HG03175 (cell line): ENCODE measurements around the gene SHANK2.

ENCODE experiments used
- ATAC-seq: cut with Tn5 transposase; IDR thresholded peaks from one replicate; pipeline ENCODE4 v1.9.1; 2021; ENCODE audit warnings: mild to moderate bottlenecking, moderate library complexity; ENCODE audit not compliant: unreplicated experiment

SHANK2 gene

DNA sequence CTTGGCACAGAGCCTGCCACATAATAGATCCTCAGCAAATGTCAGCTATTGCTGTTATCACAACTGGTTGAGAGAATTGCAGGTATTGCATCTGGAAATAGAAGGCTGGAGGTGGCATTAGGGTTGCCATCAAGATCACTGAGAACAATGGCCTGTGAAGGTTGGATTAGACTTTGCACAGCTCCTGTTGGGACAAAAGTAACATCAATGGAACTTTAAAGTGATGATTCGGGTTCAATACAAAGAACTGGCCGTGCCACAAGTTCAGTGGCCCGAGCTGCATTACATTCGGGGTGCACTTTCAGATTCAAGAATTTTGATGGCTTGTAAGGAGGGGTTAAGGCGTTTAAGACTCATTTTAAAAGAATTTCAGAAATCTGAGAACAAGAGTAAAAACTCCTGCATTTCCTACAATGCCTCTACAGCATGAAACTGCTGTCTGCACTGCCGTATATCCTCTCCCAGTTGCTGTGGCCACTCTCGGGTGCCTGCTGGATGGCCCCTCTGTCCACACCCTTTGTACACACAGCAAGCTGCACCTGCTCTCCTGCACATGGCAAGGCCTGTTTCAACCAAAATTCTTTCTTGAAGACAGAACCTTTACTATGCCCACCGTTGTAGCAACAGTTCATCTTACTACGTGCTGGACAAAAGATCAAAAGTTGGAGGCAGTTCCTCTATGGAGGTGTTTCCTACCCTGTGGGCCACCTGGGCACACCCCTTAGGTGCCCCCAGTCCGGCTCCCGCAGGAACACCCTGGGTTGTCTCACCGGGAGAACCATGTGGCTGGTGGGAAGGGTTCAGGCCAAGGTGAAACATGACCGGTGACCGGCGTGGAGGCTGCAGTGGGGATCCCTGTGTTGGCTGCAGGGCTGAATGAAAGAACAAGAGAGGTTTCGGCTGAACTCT is 17.5 kb upstream of the SHANK2 start:
- no peak for ATAC-seq

DNA sequence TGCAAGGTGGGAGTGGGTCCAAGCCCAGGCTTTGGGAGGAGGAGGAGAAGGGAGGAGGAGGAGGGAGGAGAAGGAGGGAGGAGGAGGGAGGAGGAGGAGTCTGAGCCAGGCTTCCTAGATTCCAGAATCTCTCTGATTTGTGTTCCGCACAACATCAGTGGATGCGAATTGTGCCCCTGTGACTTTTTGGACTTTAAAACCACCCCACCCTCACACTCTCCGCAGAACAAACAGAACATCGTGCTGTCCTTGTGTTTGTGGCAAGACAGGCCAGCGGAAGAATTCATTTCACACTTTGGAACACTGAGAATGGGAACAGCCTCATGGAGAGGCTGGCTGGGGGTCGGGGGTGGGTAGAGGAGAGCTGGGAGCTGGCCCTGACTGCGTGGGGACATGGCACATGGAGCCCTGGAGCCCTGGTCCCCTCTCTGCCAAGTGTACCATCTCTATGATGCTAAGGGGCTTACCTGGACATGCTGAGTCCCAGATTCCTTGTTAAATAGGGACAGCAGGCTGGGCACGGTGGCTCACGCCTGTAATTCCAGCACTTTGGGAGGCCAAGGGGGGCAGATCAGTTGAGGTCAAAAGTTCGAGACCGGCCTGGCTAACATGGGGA is 16.4 kb upstream of the SHANK2 start:
- no peak for ATAC-seq

DNA sequence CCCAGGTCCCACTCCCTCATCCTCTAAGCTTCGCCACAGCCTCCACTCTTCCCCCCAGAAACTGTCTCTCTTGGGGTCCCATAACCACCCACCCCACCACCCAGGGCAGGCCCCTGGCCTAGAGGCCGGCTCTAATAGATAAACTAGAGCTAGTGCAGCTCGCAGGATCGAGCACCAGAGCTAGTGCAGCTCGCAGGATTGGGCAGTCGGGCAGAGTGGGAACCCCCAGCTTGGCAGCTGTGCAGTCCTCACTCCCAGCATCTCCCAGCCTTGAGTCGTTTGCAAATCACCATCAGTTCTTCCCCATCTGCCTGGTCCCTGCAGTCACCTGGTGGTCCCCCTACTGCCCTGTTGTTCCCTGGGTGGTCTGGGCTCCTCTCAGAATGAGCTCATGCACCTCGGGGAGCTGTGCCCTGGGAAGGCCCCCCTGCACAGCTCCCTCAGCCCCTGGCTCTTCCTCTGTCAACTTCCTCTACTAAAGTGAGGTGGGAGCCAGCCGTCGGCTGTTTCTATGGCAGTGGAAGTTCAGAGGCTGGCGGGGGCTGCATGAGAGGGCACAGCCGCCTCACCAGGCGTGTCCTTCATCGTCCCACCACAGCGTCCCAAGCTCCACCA is 15.5 kb upstream of the SHANK2 start:
- ATAC-seq, result no peak

DNA sequence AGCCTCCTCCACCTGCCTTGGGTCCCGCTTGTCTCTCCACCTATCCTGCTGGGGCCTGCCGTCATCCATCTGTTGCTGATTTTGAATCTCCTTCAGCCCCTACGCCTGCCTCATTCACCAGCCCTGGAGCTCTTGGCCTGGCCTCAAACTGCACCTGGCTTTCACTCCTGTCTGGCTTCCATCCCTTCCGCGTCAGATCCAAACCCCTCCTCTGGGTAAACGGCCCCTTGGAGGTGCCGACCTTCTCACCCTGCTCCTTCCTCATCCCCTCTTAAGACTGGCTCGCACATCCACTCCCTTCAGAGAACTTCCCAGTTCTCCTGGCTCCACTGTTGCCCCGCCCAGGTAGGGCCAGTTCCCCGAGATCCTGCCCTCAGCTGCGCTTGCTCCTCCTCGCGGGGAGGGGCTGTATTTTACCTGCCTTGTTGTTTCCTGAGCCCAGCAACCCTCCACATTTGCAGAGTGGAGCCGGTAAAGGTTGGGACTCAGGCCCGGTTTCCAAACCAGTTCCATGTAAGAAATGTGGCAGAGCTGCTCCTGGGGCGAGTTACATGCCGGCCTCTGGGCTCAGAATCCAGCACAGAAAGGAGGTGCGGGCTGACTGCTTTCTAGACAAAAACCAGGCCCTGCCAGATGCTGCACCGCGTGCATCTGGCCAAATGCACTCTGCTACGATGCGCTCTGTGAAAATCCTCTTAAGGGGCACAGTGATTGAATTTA is 13.9 kb upstream of the SHANK2 start:
- no peak for ATAC-seq

DNA sequence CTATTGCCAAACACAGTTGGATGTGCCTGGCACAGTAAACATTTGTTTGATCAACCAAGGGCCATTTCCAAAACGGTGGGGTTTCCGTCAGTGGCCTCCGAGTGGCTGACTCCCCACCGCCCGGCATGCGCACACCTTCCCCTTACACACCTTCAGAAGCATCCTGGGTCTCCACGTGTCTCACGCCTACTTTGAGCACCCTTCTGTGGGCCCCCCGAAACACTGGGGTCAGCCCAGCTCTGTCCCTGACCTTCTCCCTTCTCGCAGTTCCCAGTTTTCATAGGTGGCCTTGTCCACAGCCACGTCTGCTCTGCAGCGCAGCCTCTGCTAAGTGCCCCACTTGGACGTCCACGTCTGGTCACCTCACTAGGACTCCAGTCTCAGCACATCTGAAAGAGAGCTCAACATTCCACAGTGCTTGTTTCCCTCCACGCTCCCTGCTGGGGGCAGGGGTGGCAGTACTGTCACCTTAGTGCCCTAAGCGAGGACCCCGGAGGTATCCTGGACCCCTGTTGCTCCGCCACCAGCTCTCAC is 13.2 kb upstream of the SHANK2 start:
- ATAC-seq, result no peak

DNA sequence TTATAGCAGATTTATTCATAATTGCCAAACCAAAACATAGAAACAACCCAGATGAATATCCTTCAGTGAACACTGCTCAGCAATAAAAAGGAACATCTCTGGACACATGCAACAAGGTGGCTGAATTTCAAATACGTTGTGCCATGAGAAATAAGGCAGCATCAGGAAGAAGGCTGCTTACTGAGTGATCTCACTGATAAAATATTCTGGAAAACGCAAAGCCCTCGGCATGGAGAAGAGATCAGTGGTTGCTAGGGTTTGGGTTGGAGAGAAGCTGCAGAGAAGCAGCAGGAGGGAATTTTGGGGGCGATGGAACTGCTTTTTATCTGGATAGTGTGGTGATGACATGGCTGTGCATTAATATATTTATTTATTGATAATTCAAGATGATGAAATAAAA is 11.0 kb upstream of the SHANK2 start:
- ATAC-seq, result no peak

DNA sequence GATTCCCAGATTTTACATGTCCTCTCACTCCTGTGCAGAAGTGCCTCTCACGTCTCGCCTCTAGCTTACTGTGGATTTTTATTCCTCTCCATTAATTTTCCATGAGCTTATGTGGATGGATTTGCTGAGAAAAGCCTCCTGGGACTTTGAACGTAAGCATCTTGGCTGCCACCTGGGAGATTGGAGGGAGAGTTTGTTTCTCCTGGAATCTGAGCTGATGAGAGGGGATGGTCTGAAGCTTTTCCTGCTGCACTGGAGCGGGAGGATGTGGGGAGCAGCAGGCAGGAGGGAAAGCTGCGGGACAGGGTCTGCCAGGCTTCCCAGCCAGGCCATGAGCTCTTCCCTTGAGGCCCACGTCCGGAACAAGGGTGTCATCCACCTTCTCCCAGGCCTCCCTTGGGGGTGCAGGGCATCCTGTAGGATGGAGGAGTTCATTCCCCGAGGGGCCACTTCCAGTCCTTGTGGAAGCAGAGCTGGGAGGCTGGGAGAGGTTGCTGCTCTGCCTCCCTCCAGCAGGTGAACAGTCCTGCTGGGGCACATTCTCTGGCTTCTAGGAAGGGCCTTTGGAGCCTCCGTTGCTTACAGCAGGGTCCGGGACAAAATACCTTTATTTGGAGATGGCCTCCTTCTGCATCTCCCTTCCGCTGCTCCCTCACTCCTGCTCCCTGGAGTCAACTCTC is 3.6 kb upstream of the SHANK2 start:
- ATAC-seq, result no peak

DNA sequence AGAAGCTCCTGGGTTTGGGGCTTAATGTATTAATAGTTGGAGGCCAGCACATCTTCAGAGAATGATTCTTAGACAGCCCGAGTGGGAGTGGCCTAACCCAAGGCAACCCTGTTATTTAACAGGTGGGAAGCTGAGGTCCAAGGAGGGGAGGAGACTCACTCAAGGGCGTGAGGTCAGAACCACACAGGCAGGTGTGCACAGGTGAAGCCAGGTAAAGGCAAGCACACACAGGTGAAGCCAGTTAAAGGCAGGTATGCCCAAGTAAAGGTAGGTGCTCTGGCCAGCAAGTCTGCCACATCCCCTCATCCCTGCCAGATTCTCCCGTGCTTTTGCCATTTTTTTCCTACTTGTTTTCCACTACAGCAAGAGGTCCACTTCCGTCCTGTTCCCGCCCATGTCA is 2.9 kb upstream of the SHANK2 start:
- no peak for ATAC-seq

DNA sequence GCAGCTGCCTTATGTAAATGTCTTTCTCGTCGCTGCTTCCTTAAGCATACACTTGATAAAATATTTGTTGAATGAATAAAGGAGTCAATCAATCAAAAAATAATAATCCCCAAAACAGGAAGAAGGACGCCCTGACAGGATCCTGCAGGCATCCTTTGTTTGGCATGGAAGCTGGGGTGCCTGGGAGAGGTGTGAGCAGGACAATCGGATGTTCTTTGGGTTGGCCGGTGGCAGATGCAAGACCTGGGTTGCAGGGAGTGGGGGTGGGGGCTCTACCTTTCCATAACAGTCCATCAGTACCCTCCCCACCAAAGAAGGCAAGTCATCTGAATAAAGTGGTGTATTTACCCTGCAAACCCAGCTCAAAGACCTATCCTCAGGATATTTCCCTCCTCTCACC is 1.4 kb upstream of the SHANK2 start:
- ATAC-seq, result no peak

DNA sequence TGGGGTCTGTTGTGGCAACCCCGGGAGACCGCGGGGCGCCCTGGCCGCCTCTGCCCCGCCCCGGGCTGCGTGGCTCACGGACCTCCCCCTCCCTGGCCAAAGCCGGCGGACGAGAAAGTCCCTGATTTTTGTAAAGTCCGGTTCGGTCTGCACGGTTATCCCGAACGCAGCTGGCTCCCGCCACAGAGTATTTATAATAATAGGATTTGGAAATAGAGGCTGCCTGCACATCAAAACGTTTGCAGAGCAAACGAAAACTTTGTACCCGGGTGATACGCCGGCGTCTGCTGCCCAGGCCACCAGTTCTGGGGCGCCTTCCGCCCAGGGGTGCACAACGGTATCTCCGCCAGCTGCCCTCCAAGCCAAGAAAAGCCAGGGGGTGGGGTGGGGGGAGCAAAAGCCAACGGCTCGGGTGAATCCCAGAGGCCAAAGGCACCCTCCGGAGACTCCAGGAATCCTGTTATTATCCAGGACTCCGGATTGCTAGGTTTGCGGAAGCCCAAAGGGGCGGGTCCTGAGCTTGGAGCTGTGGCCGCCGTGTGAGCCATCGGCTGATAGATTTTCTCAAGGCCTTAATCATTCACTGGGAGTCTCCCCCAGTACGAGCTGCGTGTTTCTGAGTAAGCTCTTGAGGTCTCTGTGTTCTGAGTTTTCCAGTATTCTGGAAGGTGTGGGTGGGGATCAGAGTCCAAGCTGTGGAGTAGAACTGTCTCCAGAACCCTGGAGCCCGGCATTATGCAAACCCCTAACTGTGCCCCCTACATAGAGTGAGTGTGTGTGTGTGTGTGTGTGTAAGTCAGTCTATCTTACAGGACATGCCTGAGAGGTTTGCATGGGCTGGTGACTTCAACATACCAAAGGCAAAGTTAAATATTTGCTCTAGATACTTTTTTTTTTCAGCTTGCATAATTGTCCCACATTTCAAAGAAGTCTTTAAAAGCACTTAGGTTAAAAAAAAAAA is 673 bp upstream of the SHANK2 start:
- ATAC-seq, result no peak

DNA sequence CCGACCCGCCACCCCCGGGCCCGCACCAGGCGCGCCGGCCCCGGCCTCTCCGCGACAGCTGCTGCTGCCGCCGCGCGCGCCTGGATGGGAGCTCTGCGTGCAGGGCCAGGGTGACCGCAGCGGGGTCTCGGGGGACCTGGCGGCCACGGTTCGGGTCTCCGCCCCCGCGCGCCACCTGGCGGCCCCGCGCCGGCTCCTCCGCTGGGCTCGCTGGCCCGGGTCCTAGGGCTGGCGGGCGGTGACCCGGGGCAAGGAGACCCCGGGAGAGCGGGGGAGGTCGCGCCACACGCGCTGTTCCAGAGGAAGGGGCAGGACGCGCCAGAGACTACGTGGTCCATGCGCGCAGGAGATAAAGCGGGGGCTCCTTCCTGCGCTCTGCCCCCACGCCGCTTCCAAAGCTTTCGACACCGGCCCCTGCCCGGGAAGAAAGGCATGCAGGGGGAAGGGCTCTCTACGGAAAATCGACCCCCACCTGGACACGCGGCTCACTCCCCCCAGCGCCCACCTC is 562 bp downstream of the SHANK2 start:
- no peak for ATAC-seq

DNA sequence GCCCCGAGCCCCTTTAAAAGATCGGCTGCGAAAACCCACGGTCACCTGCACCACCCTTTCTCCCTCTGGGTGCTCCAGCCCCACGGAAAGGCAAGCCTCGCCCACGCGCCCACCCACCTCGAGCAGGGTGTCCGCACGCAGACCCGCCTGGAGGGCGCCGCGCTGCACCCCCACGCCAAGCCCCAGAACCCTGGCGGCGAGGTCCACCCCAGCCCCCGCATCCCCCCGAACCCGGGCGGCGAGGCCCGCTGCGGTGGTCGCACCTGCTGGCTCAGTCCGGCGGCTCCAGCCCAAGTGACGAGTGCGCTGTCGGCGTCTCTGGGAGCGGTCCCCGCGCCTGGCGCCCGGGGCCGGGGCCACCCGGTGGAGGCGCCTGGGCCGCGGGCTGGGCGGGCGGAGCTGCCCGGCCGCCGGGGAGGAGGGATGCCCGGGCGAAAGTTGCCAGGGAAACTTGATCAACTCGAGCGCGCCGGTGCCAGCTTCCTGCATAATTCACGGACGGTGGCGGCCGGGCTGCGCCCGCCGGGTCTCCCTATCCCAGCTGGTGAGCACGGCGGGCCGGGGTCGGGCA is 1.1 kb downstream of the SHANK2 start:
- no peak for ATAC-seq

DNA sequence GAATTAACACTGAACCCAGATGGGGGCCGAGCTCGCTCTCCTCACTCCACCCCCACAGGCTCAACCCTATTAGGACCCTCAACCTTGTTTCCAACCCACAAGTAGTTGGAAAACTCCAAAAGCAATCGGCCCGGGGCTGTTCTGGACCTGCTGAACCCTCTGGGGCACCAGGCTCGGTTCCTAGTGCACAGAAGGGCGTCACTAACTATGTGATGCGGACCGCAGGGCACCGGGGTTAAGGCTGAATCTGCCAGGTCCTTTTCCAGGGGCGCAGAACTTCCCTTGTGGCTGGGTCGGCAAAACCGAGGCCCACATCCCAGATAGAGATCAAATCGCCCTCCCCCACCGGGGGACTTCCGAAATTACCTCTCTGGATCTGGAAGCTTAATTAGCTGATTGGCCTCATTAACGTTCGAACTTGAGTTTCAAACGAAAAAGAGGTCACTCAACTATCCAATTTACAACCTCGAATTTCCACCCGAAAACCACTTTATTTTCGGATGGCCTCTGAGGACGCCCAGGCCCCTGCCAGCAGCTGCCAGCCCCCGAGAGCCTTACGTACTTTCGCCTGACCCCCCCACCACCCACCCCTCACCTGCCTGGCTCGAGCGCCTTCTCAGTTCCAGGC is 1.7 kb downstream of the SHANK2 start:
- no peak for ATAC-seq

DNA sequence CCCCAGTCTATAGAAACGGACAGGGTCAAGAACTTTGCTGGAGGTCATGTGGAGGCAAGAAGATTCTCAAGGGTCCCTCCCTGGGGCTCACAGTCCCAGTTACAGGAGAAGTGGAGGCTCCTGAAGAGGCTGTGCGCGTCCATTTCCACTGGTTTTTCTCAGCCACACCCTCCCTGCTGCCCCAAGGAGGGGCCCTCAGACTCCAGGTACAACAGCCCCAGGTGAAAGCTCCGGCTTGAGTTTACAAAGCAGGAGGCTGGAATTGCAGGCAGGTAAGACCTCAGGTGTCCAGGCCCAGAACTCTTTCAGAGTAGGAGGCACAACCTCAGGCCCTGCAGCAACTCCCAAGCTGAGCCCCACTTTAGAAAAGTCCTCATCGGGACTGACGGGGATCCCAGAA is 3.1 kb downstream of the SHANK2 start:
- no peak for ATAC-seq

DNA sequence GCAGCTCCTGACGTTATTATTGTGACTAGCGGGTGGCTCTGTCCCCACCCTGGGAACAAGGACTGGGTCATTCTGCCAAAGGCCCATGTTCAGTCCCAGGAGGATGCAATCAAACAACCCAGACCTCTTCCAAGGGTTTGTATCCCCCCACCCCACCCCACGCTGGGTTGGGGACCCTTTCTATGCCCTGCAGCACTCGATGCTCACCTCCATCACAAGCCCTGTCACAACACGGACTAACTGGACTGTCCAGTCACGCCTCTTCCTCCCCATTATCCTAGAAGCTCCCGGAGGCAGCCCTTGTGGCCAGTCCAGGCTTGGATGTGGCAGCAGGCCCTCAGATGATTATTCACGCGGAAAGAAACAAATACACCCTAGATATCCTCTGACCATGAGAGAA is 3.7 kb downstream of the SHANK2 start:
- no peak for ATAC-seq

DNA sequence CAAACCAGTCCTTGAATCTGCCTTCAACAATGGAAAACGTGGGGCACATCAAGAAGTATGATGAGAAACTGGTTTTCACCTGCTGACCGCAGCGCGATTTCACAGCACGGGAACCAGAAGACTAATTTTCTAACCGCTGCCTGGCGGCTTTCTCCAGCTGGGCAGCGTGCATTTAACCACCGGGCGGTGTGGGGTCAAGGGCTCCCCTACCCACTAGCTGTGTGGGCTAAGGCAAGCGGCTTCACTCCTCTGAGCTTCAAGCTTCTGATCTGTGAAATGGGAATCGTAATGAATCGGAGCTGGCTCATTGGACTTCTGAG is 4.2 kb downstream of the SHANK2 start:
- ATAC-seq, result no peak

DNA sequence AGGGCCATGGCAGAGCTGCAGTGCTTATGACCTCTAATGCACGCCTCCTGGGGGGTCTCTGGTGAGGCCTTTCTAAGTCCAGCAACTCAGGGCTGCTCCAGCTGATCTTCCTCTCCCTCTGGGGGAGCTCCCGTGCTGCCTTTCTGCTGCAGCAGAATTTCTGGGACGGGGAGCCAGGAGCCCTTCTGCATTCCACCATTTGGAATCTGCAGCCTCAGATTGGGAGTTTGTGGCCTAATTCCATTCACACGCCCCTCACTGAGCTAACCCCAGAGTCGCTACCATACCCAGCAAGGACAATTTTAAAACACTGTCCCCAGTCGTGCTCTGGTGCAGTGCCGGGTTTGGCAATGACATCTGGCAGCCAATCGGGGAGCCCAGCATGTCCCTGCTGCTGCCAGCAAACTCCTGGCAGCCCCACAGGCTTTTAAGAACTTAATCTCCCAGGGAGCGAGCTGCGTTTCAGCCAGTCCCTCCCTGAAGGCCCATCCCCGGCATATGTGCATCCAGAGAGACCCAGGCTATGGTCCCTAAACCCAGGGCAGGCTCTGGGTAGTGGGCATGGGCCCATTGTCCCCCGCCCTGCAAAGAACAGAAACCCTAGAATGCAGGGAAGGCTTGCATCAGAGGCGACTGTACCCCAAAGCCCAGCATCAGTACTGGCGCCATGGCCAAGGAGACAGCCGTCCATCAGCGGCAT is 4.7 kb downstream of the SHANK2 start:
- ATAC-seq, result no peak

DNA sequence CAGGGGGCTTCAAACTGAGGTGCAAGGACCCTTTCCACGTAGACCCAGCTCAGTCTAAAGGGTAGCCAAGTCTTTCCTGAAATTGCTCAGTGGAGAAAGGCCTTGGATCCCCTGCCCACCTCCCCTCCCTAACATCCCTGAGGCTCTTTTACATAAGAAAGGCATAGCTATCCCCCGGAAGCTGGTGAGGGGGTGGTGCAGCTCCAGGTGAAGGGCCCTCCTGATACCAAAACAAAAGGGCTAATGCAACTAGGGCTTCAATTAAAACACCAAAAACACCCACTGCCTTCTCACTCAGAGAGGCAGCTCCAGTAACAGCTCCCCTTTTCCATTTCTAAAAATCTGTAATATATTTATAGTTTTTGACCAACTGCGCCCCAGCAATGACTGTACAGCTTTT is 5.8 kb downstream of the SHANK2 start:
- ATAC-seq, result no peak
